Anterior cingulate cortex (tissue), 58 donors: ENCODE data around the gene SMARCD3.

ENCODE experiments used
- DNase-seq, 58 donors: peaks; one replicate each; lab custom pipeline; 2025; lab: John Stamatoyannopoulos, UW

SMARCD3 gene

GRCh38 chr7:151273651-151274390 is 25.3 kb upstream of the SMARCD3 start:
- DNase-seq = no peak

DNA sequence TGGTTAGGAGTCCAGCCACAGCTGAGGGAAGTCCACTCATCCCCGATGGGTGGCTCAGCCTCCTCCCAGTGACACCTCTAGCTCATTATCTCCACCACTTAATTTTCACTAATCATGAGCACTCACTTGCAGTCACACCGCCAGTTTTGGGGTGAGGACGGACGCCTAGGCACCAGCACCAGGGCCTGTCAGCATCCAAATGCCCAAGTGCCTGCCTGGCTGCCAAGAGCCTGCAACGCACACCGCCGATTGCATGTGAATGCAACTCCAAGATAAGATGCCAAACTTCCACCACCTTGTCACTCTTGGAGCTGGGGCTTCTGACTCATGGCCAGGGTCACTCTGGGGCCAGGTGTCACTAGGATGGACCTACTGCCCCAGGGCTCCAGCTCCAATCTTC is 24.4 kb upstream of the SMARCD3 start:
- no peak for DNase-seq

GRCh38 chr7:151272405-151272804 is 23.9 kb upstream of the SMARCD3 start:
- peak in 4 of 58 donors; percentile 7 to 25 (median 20) for DNase-seq

- peak in 4 of 58 donors; percentile 11 to 19 (median 15) for DNase-seq
Observed at GRCh38 chr7:151271699-151272355, 23.3 kb upstream of the SMARCD3 start.

DNA sequence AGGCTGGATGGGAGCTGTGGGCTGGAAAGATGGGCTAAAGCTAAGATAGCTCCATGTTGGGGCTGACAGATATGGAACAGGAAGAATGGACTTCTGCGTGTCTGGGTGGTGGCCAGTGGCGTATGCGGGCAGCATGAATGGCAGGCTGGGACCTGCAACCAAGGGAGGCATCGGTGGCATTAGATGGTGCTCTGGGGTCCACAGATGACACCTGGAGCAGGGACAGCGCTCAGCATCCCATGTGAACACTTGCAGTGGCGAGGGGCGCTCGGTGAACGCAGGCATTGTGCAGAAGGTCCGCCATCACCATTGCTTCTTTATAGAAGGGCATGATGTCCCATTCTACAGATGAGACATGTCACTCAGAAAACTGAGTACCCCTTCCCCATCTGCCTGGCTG is 21.0 kb upstream of the SMARCD3 start:
- DNase-seq = no peak

DNA sequence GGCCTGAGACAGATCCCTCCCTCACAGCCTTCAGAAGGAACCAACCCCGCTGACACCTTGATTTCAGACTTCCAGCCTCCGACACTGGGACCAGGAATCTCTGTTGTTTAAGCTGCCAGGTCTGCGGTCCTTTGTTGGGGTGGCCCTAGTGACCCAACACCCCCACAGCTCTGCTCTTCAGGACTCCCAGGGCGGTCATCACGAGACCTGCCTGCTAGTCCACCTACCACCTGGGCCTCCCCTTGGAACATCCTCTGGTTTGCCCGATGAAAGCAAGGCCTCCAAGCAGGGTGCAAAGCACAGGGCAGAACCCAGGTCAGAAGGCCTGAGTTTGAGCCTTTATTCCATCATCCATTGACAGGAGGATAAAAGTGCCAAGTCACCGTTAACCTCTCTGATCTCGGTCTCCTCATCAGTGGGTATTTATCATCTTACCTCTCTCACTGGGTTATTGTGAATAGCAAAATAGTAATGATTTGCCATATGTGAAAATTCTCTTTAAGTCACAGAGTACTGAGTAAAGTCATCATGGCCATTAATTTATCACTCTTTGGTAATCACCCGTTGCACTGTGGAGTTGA is 16.9 kb upstream of the SMARCD3 start:
- no peak for DNase-seq

DNA sequence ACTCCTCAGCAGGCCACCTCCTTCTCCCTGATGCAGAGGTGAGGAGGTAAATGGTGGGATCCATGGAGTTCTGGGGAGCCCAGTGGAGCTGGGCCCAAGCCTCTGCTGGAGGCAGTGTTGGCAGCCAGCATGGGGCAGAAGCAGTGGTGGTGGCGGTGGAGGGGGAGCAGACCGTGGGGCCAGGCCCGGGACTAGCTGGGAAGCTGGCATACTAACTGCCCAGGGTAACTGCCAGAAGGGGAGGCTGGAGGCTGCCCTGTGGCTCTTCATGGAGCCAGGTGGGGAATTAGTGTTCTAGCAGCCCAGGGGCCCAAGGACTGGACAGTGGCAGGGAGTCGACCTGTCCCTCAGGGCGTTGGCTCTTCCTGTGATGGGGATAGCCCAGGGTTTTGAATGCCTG is 16.1 kb upstream of the SMARCD3 start:
- DNase-seq = no peak

GRCh38 chr7:151261529-151261928 is 13.0 kb upstream of the SMARCD3 start:
- DNase-seq = no peak

- no peak for DNase-seq
Observed at GRCh38 chr7:151260883-151261282, 12.4 kb upstream of the SMARCD3 start.

GRCh38 chr7:151260471-151260870 is 12.0 kb upstream of the SMARCD3 start:
- DNase-seq = no peak

DNA sequence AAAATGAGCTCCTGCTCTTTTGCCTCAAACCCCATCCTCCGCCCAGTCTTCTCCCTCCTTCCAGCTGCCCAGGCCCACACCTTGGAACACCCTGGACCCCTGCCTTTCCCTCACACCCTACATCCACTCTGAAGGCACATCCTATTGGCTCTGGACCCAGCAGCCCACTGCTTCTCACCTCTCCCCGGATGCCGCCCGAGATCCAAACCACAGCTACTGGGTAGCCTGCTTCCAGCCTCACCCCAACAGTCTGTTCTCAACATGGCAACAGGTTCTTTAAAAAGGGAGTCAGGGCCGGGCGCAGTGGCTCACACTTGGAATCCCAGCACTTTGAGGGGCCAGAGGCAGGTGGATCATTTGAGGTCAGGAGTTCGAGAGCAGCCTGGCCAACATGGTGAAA is 9.5 kb upstream of the SMARCD3 start:
- no peak for DNase-seq

- peak in 19 of 58 donors; percentile 15 to 65 (median 30) for DNase-seq
Observed at GRCh38 chr7:151256410-151257045, 8.0 kb upstream of the SMARCD3 start.

DNA sequence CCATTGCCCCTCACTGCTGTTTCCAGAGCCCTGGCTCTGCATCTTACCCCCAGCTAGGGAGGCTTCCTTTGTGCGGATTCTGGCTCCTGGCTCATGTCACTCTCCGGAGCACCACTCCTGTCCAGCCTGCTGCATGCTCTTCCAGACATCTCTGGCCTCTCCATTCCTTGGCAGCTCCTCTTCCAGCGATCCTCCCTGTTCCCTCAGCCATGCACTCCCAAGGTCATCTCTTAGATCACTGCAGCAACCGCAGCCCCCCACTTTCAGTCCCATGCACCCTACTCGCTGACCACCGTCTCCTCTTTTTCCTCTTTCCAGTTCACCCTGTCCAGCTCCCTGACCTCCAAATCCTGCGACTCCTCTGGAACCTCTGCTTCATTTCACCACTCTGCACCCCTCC is 6.9 kb upstream of the SMARCD3 start:
- DNase-seq = no peak

- no peak for DNase-seq
Observed at GRCh38 chr7:151254851-151255250, 6.4 kb upstream of the SMARCD3 start.

GRCh38 chr7:151254316-151254715 is 5.8 kb upstream of the SMARCD3 start:
- no peak for DNase-seq

DNA sequence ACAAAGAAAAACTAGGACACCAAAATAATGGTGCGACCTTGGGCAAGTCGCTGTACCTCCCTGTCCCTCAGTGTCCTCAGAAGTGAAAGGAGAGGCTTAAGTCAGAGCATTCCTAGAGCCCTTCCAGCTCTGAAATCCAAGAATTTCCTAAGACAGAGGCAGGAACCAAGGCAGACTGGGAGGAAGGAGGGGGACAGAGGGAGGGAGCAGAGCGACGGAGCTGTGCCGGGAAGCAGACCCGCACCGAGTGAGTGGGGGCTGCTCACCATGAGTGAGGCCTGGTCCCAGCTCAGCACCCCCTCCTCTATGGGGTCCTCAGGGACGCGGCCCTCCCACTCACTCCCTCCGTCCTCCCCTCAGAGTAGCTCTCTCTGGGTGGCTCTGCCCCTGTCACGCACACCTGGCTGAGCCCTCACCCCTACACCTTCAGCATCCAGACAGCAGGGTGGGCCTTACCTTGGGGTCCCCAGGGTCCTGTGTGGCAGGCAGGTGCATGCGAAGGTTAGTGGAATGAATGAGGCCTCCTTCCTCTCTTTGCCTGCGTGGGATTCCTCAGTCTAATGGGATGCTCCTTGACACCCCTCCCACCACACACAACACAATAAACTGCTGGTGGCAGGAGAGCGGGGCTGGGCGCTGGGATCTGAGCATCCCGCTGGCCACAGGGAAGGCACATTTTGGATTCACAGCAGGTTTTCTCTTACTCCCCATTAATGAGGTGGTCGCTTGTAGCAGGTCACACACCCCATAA is 4.6 kb upstream of the SMARCD3 start:
- DNase-seq = no peak

- no peak for DNase-seq
Observed at GRCh38 chr7:151252561-151252835, 4.0 kb upstream of the SMARCD3 start.

GRCh38 chr7:151251689-151252560 is 3.4 kb upstream of the SMARCD3 start:
- DNase-seq = peak in 55 of 58 donors; percentile 46 to 85 (median 75)

DNA sequence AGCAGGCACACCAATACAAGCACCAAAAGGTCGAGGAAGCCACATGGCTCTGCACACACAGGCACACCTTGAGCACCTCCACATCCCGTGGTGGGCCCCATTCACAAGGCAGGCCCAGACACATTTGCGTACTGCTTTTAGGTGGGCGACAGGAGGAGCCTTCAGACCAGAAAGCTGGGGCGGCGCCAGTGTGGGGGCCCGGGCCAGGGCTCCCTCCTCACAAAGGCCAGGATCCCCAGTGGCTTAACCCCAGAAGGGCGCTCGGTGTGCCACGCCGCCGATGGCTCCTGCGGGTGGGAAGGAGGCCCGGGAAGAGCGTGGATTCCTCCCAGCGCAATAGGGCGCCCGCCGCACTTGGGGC is 2.8 kb upstream of the SMARCD3 start:
- DNase-seq = peak in 16 of 58 donors; percentile 32 to 77 (median 59)
